SH-SY5Y (cell line): ENCODE data around the gene OR1I1.

Source experiments
- GATA2 ChIP-seq: IDR thresholded peaks from 2 replicates; pipeline ENCODE4 v1.6.1; 2011; ENCODE audit warnings: mild to moderate bottlenecking, low read depth, low read length
- GATA3 ChIP-seq: IDR thresholded peaks from 2 replicates; pipeline ENCODE4 v1.6.1; 2011; ENCODE audit warnings: low read depth, mild to moderate bottlenecking, low read length, moderate library complexity

DNA sequence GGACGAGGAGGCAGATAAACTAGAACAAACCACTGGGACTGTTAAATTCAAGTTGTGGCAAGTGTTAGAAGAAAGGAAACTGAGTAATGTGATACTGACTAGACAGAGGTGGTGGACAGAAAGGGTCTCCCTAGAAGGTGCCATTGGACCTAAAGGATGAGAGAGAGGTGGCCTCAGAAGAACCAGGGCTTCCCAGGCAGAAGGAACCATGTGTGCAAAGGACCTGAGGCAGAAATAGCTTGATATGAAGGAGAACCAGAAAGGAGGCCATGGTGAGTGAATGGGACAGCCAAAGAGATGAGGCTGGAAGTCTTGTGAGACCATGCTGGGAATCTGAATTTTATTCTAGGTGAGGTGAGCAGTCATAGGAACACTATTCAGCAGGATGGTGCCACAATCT lies 22.4 kb downstream of the OR1I1 start:
- TF ChIP-seq GATA2 (no peak), GATA3 (no peak)
